GM18499 (cell line): ENCODE measurements around the gene SELPLG.
"Not testable (repeated sequence)": the region's sequence is repeated elsewhere in the genome, so short reads cannot be mapped to it uniquely, and the experiment has no call there.

Source experiments
- ATAC-seq: cut with Tn5 transposase; IDR thresholded peaks from one replicate; pipeline ENCODE4 v1.9.1; 2021; ENCODE audit warnings: moderate number of reproducible peaks; ENCODE audit not compliant: insufficient read depth, unreplicated experiment

Gene SELPLG

DNA sequence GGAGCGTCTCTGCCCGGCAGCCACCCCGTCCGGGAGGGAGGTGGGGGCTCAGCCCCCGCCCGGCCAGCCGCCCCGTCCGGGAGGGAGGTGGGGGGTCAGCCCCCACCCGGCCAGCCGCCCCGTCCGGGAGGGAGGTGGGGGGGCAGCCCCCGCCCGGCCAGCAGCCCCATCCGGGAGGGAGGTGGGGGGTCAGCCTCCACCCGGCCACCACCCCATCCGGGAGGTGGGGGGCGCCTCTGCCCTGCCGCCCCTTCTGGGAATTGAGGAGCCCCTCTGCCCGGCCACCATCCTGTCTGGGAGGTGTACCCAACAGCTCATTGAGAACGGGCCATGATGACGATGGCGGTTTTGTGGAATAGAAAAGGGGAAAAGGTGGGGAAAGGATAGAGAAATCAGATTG, 22.6 kb upstream of the SELPLG start:
- not testable (repeated sequence) for ATAC-seq

DNA sequence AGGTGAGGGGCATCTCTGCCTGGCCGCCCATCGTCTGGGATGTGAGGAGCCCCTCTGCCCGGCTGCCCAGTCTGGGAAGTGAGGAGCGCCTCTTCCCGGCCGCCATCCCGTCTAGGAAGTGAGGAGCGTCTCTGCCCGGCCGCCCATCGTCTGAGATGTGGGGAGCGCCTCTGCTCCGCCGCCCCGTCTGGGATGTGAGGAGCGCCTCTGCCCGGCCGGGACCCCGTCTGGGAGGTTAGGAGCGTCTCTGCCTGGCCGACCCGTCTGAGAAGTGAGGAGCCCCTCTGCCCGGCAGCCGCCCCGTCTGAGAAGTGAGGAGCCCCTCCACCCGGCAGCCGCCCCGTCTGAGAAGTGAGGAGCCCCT, 22.1 kb upstream of the SELPLG start:
- ATAC-seq = not testable (repeated sequence)

DNA sequence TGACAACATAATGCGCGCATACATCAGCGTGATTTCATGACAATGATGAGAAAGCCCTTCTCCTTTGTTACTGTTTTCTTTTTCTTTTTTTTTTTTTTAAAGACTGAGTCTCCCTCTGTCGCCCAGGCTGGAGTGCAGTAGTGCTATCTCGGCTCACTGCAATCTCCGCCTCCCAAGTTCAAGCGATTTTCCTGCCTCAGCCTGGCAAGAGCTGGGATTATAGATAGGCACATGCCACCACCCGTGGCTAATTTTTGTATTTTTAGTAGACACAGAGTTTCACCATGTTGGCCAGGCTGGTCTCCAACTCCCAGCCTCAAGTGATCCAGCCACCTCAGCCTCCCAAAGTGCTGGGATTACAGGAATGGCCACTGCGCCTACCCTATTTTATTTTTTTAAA, 20.9 kb upstream of the SELPLG start:
- not testable (repeated sequence) for ATAC-seq

DNA sequence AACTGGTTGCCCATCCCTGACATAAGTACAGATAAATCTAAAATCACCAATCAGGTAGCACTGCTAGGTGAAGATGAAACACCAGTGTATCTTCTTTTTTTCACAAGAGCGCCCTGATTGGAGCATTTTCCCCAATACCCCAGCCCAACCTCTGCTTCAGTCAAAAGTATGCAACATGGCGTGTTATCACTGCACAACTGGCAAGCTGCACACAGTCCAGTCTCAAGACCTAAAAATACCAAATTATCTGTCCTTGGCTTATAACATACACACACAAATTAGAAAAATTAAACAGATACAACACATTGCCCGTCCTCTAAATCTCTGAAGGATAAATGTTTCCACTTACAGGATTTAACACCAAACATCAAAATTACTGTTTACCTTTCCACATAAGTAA, 20.2 kb upstream of the SELPLG start:
- ATAC-seq = no peak

DNA sequence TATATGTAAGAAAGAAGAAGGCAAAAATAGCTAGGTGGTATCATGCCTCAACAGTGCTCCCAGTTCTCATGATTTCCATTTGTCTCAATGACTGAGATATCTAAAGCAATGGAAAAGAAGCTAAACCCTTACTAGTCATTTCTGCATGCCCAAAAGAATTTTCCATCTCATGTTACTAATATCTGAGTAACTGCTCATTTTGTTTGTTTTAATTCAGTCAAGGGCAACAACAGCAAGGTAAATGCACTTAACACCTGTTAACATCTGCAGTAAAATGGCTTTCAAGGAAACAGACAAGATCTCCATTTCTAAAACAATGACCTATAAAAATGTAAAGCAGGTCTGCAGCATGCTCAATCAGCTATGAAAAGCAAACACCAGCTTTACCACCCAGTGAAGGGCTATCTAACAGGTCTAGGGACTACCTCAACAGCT, 19.4 kb upstream of the SELPLG start:
- ATAC-seq = no peak

DNA sequence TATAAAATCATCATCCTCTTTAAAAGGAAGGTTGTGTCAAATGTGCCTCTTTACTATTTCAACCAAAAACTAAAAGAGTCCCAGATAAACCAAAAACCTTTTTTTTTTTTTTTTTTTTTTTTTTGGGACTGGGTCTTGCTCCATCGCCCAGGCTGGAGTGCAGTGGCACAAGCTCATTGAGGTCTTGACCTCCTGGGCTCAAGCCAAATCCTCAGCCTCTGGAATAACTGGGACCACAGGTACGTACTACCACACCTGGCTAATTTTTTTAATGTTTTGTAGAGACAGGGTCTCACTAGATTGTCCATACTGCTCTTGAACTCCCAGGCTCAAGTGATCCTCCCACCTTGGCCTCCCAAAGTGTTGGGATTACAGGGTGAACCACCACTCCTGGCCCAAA, 16.4 kb upstream of the SELPLG start:
- no peak for ATAC-seq

DNA sequence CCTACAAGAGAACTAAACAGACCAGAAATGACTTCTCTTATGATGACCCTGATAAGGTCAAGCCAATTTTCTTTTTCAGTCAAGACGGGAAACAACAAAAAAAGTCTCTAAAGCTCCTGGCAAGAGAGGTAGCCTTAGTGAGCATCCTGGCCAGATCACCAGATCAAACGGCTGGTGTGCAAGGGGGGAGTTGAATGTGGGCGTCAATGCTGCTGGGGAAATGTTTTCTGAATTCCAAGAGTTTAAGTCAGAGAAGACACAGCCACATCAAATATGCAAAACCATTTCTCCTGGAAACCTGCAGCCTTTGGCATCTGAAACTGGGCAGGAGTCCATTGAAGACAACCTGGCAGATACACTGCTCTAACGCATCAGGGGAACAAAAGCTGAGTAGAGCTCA, 16.0 kb upstream of the SELPLG start:
- ATAC-seq = no peak

DNA sequence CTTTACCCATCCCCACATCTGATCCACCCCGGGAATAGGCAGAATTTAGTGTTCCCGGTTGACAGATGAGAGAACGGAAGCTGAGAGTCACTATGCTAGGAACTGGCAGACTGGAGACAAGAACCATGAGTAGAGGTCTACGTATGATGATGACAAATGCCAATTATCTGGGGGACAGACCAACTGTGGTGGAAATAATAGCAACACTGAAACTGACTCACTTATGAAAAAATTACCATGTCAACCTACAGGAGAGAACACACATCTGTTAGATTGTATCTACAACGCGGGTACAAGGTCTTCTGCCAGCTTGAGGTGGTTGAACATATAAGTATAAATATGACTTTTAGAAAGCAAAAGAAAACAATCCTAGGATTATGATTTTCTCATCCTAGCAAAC, 15.4 kb upstream of the SELPLG start:
- no peak for ATAC-seq

DNA sequence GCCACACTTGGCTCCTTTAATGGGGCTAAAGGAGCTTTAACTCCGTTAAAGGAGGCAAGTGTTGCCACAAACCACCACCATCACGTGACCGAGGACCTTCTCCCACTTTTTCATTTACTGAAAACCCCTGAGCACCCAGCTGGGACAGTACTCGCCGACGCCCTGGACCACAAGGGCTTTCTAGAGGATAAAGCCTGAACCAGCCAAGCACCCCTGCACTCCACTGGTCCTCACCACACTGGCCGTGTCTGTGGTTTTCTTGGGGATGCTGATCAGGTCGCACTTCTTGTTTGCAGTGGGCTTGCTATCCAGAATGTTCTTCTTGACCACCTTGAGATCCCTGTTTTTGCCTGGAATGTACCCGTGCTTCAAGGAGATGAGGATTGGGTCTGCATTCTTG, 14.7 kb upstream of the SELPLG start:
- ATAC-seq = no peak

DNA sequence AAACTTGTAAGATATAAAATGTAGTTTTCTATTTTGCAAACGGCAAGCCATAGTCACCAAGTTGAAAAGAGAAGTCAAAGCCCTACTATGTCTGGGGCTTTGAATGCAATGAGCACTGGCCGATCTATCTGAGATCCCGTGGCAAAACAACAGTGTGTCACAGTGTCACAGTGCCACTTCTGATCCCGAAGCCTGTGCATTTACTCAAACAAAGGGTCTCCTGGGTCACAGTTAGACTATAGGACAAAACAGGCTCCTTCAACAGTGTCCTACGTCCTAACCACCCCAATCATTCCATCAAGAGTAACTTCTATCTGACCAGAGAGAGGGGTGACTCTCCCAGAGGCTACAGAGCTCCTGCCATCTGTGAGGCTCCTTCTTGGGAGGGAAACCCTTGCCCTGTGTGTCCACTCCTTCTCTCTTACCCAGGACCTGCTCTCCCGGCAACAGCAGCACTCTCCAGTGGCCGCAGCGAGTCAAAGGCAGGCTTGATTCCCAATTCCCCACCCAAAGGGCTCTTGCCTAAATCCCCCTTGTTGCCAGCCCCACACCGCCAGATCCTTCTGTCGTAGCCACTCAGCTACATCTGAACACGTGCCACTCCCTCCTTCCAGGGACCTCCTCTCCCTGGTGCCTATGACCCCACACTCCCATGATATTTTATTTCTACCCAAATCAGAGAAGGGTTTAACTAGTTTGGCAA, 14.0 kb upstream of the SELPLG start:
- no peak for ATAC-seq

DNA sequence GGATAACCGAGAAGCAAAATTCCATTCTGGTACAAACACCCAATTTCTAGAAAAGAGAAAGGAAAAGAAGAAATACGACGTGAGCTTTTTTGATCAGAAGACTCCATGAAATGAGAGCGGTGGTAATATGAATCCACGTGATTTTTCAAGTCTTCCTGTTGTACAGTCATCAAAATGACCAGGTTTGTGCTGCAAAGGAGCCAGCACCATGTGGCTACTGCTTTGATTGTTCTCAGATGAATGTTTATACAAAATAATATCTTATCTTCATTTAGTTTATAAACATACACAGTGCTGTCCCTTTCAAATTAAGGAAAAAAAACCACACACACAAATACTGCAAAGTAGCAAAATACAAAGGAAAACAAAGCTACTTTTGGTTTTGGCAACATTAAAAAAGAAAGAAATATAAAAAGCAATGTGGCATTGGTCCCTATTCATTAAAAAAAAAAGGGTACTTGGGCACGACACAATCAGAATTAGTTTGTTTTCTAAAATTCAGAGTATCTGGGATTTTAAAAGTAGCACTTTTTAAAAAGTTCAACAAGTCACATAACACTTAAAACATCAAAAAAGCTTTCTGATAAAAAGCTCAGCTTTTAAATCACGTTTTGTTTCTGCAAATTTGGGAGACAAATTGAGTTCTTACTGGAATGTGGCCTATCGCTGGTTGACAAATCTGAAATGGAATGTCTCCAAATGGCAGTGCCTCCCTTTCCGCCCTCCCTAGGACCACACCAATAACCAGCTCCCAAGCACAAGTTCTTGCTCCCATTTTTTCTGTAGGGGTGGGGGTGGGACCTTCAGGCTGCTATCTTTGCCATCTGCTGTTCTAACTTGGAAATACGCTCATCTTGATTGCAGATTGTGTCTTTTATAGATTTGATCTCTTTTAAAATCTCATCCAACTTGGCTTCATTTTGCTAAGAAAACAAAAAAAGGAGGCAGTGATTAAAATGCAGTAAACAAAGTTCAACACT, 13.2 kb upstream of the SELPLG start:
- ATAC-seq = no peak

DNA sequence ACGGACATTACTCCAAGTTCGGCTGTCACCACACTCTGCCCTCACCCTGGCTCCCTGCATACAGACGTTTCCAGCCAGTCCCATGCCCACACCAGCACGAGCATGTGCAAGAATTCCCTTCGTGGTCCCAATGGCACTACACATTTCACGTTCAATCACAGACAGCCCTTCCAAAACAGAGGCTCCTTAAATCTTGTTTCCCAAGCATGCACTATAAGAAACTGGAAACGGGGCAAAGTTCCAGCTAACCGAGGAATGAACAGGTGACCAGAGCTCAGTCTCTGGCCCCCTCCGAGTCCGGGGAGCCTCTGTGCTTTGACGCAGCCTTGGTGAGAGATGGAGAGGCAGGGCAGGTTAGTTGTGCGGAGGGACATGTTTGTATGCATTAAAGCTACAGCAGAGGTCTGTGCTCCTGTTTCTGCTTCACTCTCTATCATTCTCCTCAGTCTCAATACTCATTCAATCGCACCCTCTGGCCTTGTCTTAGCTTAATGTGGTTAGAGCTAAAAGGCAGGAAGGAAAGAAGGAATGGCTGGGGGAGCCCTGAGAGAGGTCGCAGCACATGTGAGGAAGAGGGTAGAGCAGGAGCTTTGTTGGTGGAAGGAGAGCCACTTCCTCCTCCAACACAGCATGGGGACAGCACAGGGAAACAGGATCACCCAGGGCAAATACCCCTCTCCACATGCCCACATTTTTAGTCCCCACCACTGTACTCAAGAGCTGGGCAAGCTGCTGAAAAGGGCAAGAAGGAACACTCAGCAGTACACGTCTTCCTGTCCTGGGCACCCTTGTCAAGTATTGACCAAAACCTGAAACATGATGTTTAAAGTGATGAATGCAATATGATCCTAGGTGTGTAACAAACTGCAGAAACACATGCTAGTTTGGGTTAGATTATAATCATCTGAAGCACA, 12.2 kb upstream of the SELPLG start:
- no peak for ATAC-seq

DNA sequence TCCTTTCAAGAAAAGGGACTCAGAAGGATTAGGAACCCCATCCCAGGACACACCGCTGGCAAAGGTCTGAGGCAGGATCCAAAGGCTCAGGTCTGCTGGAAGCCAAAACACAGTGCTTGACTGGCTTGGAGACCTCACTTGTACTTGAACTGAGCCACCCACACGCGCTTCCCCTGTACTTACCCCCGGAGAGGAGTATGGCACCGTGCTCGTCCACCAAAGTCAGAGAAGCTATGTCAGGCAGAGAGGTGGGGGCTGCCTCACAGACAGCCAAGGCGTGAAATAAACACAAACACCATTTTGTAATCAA, 11.1 kb upstream of the SELPLG start:
- ATAC-seq = no peak

DNA sequence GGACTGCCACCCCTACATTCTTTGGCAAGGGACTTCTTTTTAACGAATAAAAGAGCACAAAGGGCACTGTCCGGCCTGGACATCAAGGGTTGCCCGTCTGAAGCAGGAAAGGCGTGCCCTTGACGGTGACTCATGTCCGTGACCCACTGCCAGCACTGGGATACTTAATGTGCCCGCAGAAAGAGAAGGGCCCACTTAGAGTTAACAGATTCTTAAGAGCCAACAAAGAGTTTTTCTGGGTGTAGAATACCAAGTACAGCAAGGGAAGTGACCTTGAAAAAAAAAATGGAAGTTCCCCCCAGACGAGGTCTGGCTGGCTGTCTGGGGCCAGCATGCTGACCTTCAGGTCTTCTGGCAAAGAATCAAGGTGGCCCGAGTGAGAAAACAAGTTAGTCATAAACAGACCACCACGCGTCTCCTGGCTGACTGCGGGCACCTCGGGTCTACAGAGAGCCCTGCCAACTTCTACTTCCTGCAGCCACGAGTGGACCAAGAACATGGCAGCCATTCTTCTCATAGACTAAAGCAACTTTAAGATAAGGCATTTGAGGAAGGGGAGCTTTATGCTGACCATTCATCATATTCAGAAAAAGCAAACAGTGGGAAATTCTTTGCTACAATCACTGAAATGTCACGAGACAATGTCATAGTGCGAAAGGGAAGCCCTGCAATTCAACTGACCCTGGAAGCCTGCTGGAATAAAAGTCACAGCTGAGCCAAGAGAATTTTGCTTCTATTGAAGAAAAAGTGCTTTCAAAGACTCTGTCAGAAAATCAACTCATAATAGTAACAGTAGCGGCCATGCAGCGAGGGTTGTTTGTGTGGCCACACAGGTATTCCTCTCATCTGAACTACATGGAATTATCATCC, 10.5 kb upstream of the SELPLG start:
- no peak for ATAC-seq

DNA sequence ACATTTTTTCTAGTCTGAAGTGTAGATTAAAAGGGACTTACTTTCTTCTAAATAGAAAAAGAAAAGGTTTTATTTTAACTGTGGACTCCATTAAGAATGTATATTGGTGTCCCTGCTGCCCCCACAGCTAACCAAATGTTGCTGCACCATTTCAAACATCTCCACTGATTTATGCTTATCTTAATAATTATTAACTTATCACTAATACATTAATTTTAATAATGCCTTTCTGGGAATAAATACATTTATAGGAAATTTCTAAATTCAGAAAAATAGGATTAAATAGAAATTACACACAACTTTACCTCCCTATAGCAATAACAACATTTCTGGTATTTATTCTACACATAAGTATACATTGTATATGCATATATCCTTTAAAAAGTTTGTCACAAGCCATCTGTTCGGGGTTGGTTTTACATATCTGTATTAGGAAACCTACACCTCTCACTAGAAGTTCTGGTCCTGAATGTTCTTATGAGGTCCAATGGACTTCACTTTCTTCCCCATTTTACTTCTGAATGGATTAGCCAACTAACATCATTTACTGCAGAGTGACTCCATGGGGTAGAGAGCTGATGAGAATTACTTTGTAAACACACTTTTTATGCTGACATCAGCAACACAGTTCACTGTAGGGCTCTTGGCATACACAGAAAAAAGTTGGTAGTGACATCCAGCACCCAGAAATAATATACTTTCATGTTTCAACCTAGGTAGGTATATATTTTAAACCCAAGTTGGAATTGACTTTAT, 9.4 kb upstream of the SELPLG start:
- no peak for ATAC-seq

DNA sequence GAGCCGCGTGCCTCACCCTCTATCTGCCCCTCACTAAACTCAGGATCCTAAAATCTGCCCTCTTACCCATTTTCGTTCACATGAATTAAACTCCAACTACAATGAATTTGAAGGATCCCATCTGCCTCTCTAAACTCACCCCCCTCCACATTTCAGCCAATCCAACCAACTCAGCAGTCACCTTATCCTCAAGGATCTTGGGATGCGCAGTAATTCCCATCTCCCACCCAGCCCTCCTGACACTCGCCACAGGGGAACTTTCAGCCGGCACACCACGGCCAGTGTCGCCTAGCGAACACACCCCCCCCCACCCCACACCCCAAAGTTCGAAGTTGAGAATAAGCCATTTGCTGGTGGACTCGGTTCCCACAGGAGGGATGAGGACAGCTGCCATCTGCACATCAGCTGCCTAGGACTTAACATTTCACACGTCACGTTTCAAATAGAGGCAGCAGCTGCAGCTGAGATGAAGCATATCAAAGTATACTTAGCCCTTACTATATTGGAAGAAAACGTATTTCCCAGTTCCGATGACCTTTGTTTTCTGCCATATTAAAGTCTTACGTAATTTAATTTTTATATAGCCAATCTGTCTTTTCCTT, 8.7 kb upstream of the SELPLG start:
- ATAC-seq = no peak

DNA sequence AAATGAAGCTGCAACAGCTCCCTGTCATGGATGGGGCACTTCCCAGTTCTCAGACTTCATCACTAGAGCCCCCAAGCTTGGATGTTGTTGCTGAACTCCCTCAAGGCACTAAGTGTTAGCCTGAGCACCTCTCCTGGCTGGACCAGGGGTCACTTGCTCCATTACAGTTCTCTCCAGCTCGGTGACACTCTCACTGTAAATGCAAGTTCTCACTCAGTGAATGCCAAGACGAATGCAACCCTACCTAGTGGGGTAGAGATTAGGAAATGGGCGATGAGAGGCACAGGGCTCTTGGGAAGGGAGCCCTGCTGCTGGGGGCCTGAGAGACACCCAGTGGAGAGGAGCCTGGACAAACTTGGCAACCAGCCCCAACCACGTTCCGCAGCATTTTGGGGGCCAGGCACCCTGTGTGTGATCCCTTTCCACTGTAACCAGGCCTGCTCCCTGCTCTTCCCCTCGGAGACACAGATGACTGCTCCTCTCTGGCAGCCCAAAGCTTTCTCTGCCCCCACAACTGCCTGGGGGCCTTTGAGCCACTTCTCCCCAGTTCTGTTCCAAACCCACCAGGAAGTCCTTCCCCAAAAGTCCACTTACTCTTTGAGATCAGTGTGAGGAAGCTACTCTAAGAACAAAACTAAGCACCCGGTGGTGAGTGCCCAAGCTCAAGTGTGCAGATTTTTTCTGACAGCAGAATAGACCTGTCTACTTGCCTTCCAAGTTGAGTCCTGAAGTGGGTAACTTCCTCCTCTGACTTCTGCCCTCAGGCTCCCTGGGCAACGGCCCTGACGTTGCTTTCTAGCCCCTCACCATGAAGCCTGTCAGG, 8.0 kb upstream of the SELPLG start:
- ATAC-seq = no peak
